Measurements from ENCODE around the gene LDLRAD3. TPM values are rescaled to one million over a fixed set of nuclear protein-coding genes. Genes with fewer than 3 reads are reported as not detected.

LDLRAD3 gene
- total RNA-seq, 1 experiment from 2014 or later: 15.3 TPM

GRCh38 chr11:36086366-36086765, 142.5 kb downstream of the LDLRAD3 start:
- TF ChIP-seq EZH2phosphoT487 (IDR thresholded peaks at IDR 0.05; ENCODE audit: borderline replicate concordance, low read length) (no peak), EZH2 (IDR thresholded peaks at IDR 0.05; ENCODE audit: low read length, unreplicated experiment) (no peak)
- TF ChIP-seq, protein P1, sequence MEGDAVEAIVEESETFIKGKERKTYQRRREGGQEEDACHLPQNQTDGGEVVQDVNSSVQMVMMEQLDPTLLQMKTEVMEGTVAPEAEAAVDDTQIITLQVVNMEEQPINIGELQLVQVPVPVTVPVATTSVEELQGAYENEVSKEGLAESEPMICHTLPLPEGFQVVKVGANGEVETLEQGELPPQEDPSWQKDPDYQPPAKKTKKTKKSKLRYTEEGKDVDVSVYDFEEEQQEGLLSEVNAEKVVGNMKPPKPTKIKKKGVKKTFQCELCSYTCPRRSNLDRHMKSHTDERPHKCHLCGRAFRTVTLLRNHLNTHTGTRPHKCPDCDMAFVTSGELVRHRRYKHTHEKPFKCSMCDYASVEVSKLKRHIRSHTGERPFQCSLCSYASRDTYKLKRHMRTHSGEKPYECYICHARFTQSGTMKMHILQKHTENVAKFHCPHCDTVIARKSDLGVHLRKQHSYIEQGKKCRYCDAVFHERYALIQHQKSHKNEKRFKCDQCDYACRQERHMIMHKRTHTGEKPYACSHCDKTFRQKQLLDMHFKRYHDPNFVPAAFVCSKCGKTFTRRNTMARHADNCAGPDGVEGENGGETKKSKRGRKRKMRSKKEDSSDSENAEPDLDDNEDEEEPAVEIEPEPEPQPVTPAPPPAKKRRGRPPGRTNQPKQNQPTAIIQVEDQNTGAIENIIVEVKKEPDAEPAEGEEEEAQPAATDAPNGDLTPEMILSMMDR (conservative IDR thresholded peaks at IDR 0.05; ENCODE audit: low read depth, low read length): no peak
- CTCF ChIA-PET: interaction anchor here (1.2 kb wide), 1 partner anchor 264 kb away, joined by 6 read pairs; no protein-coding TSS in a partner anchor

GRCh38 chr11:36088266-36088972, 144.6 kb downstream of the LDLRAD3 start:
- H3K9me2 ChIP-seq (replicated peaks; ENCODE audit: low read length): no peaks in the 10 kb centered on the region
- BruUV-seq (replicated peaks): no TSS peak
- H3K9me3 ChIP-seq (ENCODE audit: low read length): no peaks in the 10 kb centered on the region
- no peak overlapping the region for H3K4me3 ChIP-seq (ENCODE audit: low read length)
- H2AFZ ChIP-seq (ENCODE audit: low read length): no peak overlapping the region
- H4K20me1 ChIP-seq (ENCODE audit: low read length): no peaks in the 10 kb centered on the region
- H3K27ac ChIP-seq (ENCODE audit: low read length): no peak overlapping the region
- H3K36me3 ChIP-seq (ENCODE audit: low read depth, low read length): peaks cover 10% of the 10 kb centered on the region
- no peaks in the 10 kb centered on the region for H3K27me3 ChIP-seq (ENCODE audit: low read length)
- H3K9ac ChIP-seq (ENCODE audit: low read length): no peak overlapping the region
- no peaks in the 10 kb centered on the region for H3F3A ChIP-seq (ENCODE audit: low read length, unreplicated experiment)
- no peaks in the 10 kb centered on the region for H3K79me2 ChIP-seq (ENCODE audit: low read length)
- TF ChIP-seq EZH2phosphoT487 (IDR thresholded peaks at IDR 0.05; ENCODE audit: borderline replicate concordance, low read length): no peak
- TF ChIP-seq EZH2 (IDR thresholded peaks at IDR 0.05; ENCODE audit: low read length, unreplicated experiment): no peak
- TF ChIP-seq, protein P1 (conservative IDR thresholded peaks at IDR 0.05; ENCODE audit: low read depth, low read length): no peak
- CTCF ChIA-PET: no interaction called here
- ATAC-seq (no peak), DNase-seq (no peak)
- H3K4me2 ChIP-seq (ENCODE audit: low read length): no peak overlapping the region
- no peaks in the 10 kb centered on the region for H3K4me1 ChIP-seq (ENCODE audit: insufficient read depth, low read length)
- intact Hi-C loops (cut with micrococcal nuclease): no loop called here
- POLR2A ChIA-PET (ENCODE audit: unreplicated experiment): interaction anchor here (0.7 kb wide), 1 partner anchor 267 kb away, joined by 6 read pairs; no protein-coding TSS in a partner anchor

More at GRCh38 chr11:36086366-36086765, 142.5 kb downstream of the LDLRAD3 start:
- Histone ChIP-seq H4K20me1 (ENCODE audit: low read length) (no peaks in the 10 kb centered on the region), H3F3A (ENCODE audit: low read length, unreplicated experiment) (no peaks in the 10 kb centered on the region), H3K9me3 (ENCODE audit: low read length) (no peaks in the 10 kb centered on the region), H3K4me2 (ENCODE audit: low read length) (no peak overlapping the region), H3K79me2 (ENCODE audit: low read length) (no peaks in the 10 kb centered on the region), H3K36me3 (ENCODE audit: low read depth, low read length) (peaks cover 11% of the 10 kb centered on the region; the same call in 1 of the 2 replicates), H2AFZ (ENCODE audit: low read length) (no peak overlapping the region), H3K9me2 (replicated peaks; ENCODE audit: low read length) (no peaks in the 10 kb centered on the region), H3K4me1 (ENCODE audit: insufficient read depth, low read length) (no peaks in the 10 kb centered on the region), H3K27me3 (ENCODE audit: low read length) (no peaks in the 10 kb centered on the region), H3K27ac (ENCODE audit: low read length) (no peak overlapping the region), H3K9ac (ENCODE audit: low read length) (no peak overlapping the region), H3K4me3 (ENCODE audit: low read length) (no peak overlapping the region)
- no TSS peak for BruUV-seq (replicated peaks)
- intact Hi-C loops (cut with micrococcal nuclease): no loop called here
- POLR2A ChIA-PET (ENCODE audit: unreplicated experiment): no interaction called here
- DNase-seq (no peak), ATAC-seq (no peak)

DNA sequence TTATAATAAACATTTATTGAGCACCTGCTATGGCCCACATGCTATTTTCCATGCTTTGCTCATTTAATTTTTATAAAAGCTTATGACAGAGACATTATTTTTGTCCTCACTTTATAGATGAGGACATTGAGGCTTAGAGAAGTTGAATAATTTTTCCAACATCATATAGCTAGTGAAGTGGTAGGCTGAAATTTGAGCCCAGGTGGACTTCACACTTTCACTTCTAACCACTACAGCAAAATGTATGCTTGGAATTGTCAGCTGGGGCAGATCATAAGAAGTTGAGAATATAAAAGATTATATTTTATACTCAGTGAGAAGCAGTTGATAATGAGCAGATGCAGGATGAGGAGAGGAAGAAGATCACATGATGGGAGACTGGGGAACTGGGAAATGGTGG, 146.1 kb downstream of the LDLRAD3 start:
- TF ChIP-seq EZH2 (IDR thresholded peaks at IDR 0.05; ENCODE audit: low read length, unreplicated experiment) (no peak), EZH2phosphoT487 (IDR thresholded peaks at IDR 0.05; ENCODE audit: borderline replicate concordance, low read length) (no peak)
- TF ChIP-seq, protein P1 (conservative IDR thresholded peaks at IDR 0.05; ENCODE audit: low read depth, low read length): no peak
- no peaks in the 10 kb centered on the region for H3K79me2 ChIP-seq (ENCODE audit: low read length)
- no peaks in the 10 kb centered on the region for H3K9me2 ChIP-seq (replicated peaks; ENCODE audit: low read length)
- POLR2A ChIA-PET (ENCODE audit: unreplicated experiment): no interaction called here
- H3K27me3 ChIP-seq (ENCODE audit: low read length): no peaks in the 10 kb centered on the region
- no peaks in the 10 kb centered on the region for H3K4me1 ChIP-seq (ENCODE audit: insufficient read depth, low read length)
- H3K9me3 ChIP-seq (ENCODE audit: low read length): no peaks in the 10 kb centered on the region
- H3K36me3 ChIP-seq (ENCODE audit: low read depth, low read length): peaks cover 17% of the 10 kb centered on the region
- H3K9ac ChIP-seq (ENCODE audit: low read length): no peak overlapping the region
- no peak overlapping the region for H2AFZ ChIP-seq (ENCODE audit: low read length)
- ATAC-seq (no peak), DNase-seq (no peak)
- no peak overlapping the region for H3K27ac ChIP-seq (ENCODE audit: low read length)
- BruUV-seq (replicated peaks): no TSS peak
- no peak overlapping the region for H3K4me3 ChIP-seq (ENCODE audit: low read length)
- CTCF ChIA-PET: no interaction called here
- H4K20me1 ChIP-seq (ENCODE audit: low read length): no peaks in the 10 kb centered on the region
- intact Hi-C loops (cut with micrococcal nuclease): no loop called here
- H3F3A ChIP-seq (ENCODE audit: low read length, unreplicated experiment): no peaks in the 10 kb centered on the region
- H3K4me2 ChIP-seq (ENCODE audit: low read length): no peak overlapping the region

Data from PC-3 (cell line).